Endothelial cell of umbilical vein (primary cell): ENCODE results near the gene GXYLT2. TPM values are rescaled to one million over a fixed set of nuclear protein-coding genes. Genes with fewer than 3 reads are reported as not detected.

Source experiments
- BruUV-seq: library from RNA; stranded (reverse); fragments of 400-500 nt; replicated peaks from 2 replicates; lab custom pipeline; 2021; lab: Mats Ljungman, UMichigan
- CTCF ChIA-PET: fragments of 300-600, 350-600 bp; sonication (Branson Sonifier 250); formaldehyde crosslinking; loops from one replicate; lab custom pipeline; 2021; ENCODE audit warnings: antibody characterized with exemption, inconsistent platforms; lab: Charles Lee
- POLR2A ChIA-PET: fragments of 300-600, 350-600 bp; sonication (Branson Sonifier 250); formaldehyde crosslinking; loops from one replicate; lab custom pipeline; 2021; ENCODE audit warnings: antibody characterized with exemption, inconsistent platforms; lab: Charles Lee
- DNase-seq: peaks from one replicate; pipeline ENCODE4 v3.0.0-alpha.2; 2011; ENCODE audit warnings: low read depth, low spot score
- FAIRE-seq: peaks from 2 replicates; lab custom pipeline; 2011; peaks lifted over from hg19 to GRCh38; lab: Jason Lieb, UNC
- H2AFZ ChIP-seq: 2 replicates; pipeline ENCODE4 v1.6.0; 2012; ENCODE audit warnings: low read depth, low read length, control low read depth, inconsistent platforms
- H3K27ac ChIP-seq: 2 replicates; pipeline ENCODE4 v1.5.1; 2011; ENCODE audit warnings: low read depth, mild to moderate bottlenecking, control low read depth, low read length, moderate library complexity; ENCODE audit not compliant: insufficient read depth
- H3K27me3 ChIP-seq, 2 experiments: 2 replicates each; pipeline versions ENCODE4 v1.6.0 to v1.6.1; 2011; ENCODE audit warnings: low read length in 2 of 2, mixed read lengths in 1 of 2; ENCODE audit not compliant: control insufficient read depth in 2 of 2, insufficient read depth in 2 of 2
- H3K36me3 ChIP-seq, 2 experiments: 2 replicates in 1 of 2; 3 replicates in 1 of 2; pipeline ENCODE4 v1.5.1; 2011; ENCODE audit warnings: low read length in 2 of 2, mild to moderate bottlenecking in 1 of 2, moderate library complexity in 1 of 2; ENCODE audit not compliant: control insufficient read depth in 2 of 2, insufficient read depth in 2 of 2; ENCODE audit errors: extremely low read depth in 1 of 2
- H3K4me1 ChIP-seq: 3 replicates; pipeline ENCODE4 v1.5.1; 2011; ENCODE audit warnings: mild to moderate bottlenecking, low read length; ENCODE audit not compliant: control insufficient read depth, insufficient read depth; ENCODE audit errors: extremely low read depth
- H3K4me2 ChIP-seq: 2 replicates; pipeline ENCODE4 v1.6.1; 2011; ENCODE audit warnings: low read length, control low read depth, mixed read lengths; ENCODE audit not compliant: insufficient read depth
- H3K4me3 ChIP-seq, 3 experiments: fragments of 200-600 bp in 1 of 3; sonication (generic), shearing (Covaris generic) in 1 of 3; replicated peaks in 1 of 3; 2 replicates each; pipeline ENCODE4 v1.5.1; 2011 to 2016; ENCODE audit warnings: control low read depth in 3 of 3, low read length in 3 of 3, mild to moderate bottlenecking in 2 of 3, inconsistent platforms in 1 of 3, low read depth in 1 of 3, moderate library complexity in 1 of 3; ENCODE audit not compliant: insufficient read depth in 1 of 3
- H3K79me2 ChIP-seq: 2 replicates; pipeline ENCODE4 v1.6.0; 2012; ENCODE audit warnings: low read length, inconsistent platforms; ENCODE audit not compliant: control insufficient read depth, insufficient read depth
- H3K9ac ChIP-seq: replicated peaks from 2 replicates; pipeline ENCODE3; 2011; ENCODE audit warnings: low read length, control low read depth; ENCODE audit not compliant: insufficient read depth; ENCODE audit errors: extremely low read depth
- H3K9me1 ChIP-seq: replicated peaks from 3 replicates; pipeline ENCODE4 v1.6.0; 2011; ENCODE audit warnings: mild to moderate bottlenecking, low read length; ENCODE audit not compliant: control insufficient read depth, insufficient read depth; ENCODE audit errors: extremely low read depth
- H3K9me3 ChIP-seq: replicated peaks from 2 replicates; pipeline ENCODE4 v1.5.1; 2012; ENCODE audit warnings: low read length, inconsistent platforms; ENCODE audit not compliant: control insufficient read depth, insufficient read depth
- H4K20me1 ChIP-seq: replicated peaks from 2 replicates; pipeline ENCODE3; 2011; ENCODE audit warnings: mild to moderate bottlenecking, low read length; ENCODE audit not compliant: control insufficient read depth, insufficient read depth; ENCODE audit errors: extremely low read depth
- CTCF ChIP-seq, 2 donors: IDR thresholded peaks; 1 replicate in 1 of 2; 2 replicates in 1 of 2; pipeline ENCODE4 v1.5.1; 2011; ENCODE audit warnings: low read length in 2 of 2, mild to moderate bottlenecking in 2 of 2, moderate library complexity in 2 of 2, control low read depth in 1 of 2, inconsistent platforms in 1 of 2, low read depth in 1 of 2; ENCODE audit not compliant: insufficient read depth in 1 of 2; ENCODE audit errors: extremely low read depth in 1 of 2
- EZH2 ChIP-seq: IDR thresholded peaks from 2 replicates; pipeline ENCODE4 v1.6.1; 2012; ENCODE audit warnings: borderline replicate concordance, low read depth, mild to moderate bottlenecking, moderate library complexity, low read length, inconsistent platforms; ENCODE audit not compliant: severe bottlenecking
- FOS ChIP-seq: IDR thresholded peaks from 2 replicates; pipeline ENCODE4 v1.6.1; 2011; ENCODE audit warnings: mild to moderate bottlenecking, low read length, moderate library complexity, borderline replicate concordance; ENCODE audit not compliant: insufficient read depth
- GATA2 ChIP-seq: IDR thresholded peaks from 2 replicates; pipeline ENCODE4 v1.7.0; 2011; ENCODE audit warnings: low read depth, mild to moderate bottlenecking, moderate library complexity, mixed read lengths, low read length; ENCODE audit not compliant: insufficient read length, insufficient read depth
- JUN ChIP-seq: IDR thresholded peaks from 2 replicates; pipeline ENCODE4 v1.6.1; 2011; ENCODE audit warnings: borderline replicate concordance, low read depth; ENCODE audit not compliant: insufficient read length, insufficient read depth
- MAX ChIP-seq: IDR thresholded peaks from 2 replicates; pipeline ENCODE4 v1.6.1; 2011; ENCODE audit not compliant: insufficient read depth, insufficient read length
- MYC ChIP-seq: IDR thresholded peaks from one replicate; pipeline ENCODE4 v1.6.1; 2011; ENCODE audit warnings: mild to moderate bottlenecking, low read depth, low read length
- POLR2A ChIP-seq: IDR thresholded peaks from 2 replicates; pipeline ENCODE4 v1.6.1; 2012; ENCODE audit warnings: low read depth, mild to moderate bottlenecking, control low read depth, low read length
- POLR2AphosphoS5 ChIP-seq: IDR thresholded peaks from 2 replicates; pipeline ENCODE4 v1.6.1; 2012; ENCODE audit warnings: low read depth, mild to moderate bottlenecking, control low read depth, low read length, moderate library complexity; ENCODE audit not compliant: insufficient read depth
- dilution Hi-C: fragments of 300-500 bp; cut with MboI; formaldehyde crosslinking; loops from one replicate; pipeline ENCODE4 v1.15.0; 2019; ENCODE audit warnings: low sequenced_read_pairs; ENCODE audit not compliant: extremely low pct_ligation_motif_present
- intact Hi-C: fragments of 100-400 bp; cut with micrococcal nuclease; formaldehyde crosslinking; loops from one replicate; pipeline ENCODE4 v1.10.0; 2022
- polyA plus RNA-seq, 4 experiments: library from polyadenylated mRNA; depleted of rRNA in 3 of 4; stranded (reverse) in 3 of 4; unstranded in 1 of 4; fragments of >200 nt; gene quantifications; 2 replicates each; pipeline versions ENCODE4 v1.2.1 to v1.2.3, GENCODE V29; 2011 to 2012; ENCODE audit warnings: missing spikeins in 1 of 4
- total RNA-seq: library from RNA; stranded (reverse); gene quantifications from 2 replicates; pipeline ENCODE4 v1.2.3, GENCODE V29; 2021

The GXYLT2 gene
- total and polyA plus RNA-seq, 2 donors (not counting 3 experiments of a cell fraction or from before 2014, with no cell fraction given) = 0.07 to 0.24 TPM

GRCh38 chr3:72982609-72983366 lies 94.9 kb downstream of the GXYLT2 start:
- no peak for TF ChIP-seq CTCF (IDR thresholded peaks at IDR 0.05; ENCODE audit: extremely low read depth in 1 of 2, insufficient read depth in 1 of 2, low read depth in 1 of 2, low read length in 2 of 2)
- TF ChIP-seq MYC = no peak
- TF ChIP-seq POLR2AphosphoS5 = no peak
- no peak for TF ChIP-seq EZH2
- no peak for TF ChIP-seq JUN
- TF ChIP-seq MAX = no peak
- TF ChIP-seq FOS = no peak
- TF ChIP-seq GATA2 = no peak
- TF ChIP-seq POLR2A = no peak
- Histone ChIP-seq H4K20me1 (no peaks in the 10 kb centered on the region), H3K4me2 (no peak overlapping the region), H3K9me3 (no peaks in the 10 kb centered on the region), H3K79me2 (no peaks in the 10 kb centered on the region), H3K36me3 (no peaks in the 10 kb centered on the region), H3K27me3 (peaks cover 3 to 6% of the 10 kb centered on the region in 2 experiments), H3K27ac (no peak overlapping the region), H3K4me3 (no peak overlapping the region), H3K4me1 (no peaks in the 10 kb centered on the region), H3K9ac (no peak overlapping the region), H2AFZ (no peak overlapping the region), H3K9me1 (no peaks in the 10 kb centered on the region)
- DNase-seq (no peak), FAIRE-seq (no peak)
- dilution Hi-C loops (no loop called here), intact Hi-C loops (no loop called here)
- POLR2A ChIA-PET = interaction anchor here (0.6 kb wide), 1 partner anchor 998 kb away, joined by 3 read pairs; no protein-coding TSS in a partner anchor
- no TSS peak for BruUV-seq
- CTCF ChIA-PET = interaction anchor here (1.0 to 1.2 kb wide), 3 partner anchors 16 to 132 kb away, joined by 3 to 5 read pairs (median 4); no protein-coding TSS in a partner anchor
